ENCODE data around the gene C2orf92. TPM values are rescaled to one million over a fixed set of nuclear protein-coding genes. Genes with fewer than 3 reads are reported as not detected.

The C2orf92 gene
- polyA plus RNA-seq, 3 donors = 7.9 TPM; not detected in 2

GRCh38 chr2:97717613-97717995 lies 48.1 kb downstream of the C2orf92 start:
- Histone ChIP-seq H3K4me2 (replicated peaks; ENCODE audit: extremely low read depth, low read length, poor library complexity, severe bottlenecking) (no peak overlapping the region), H3K27me3 (ENCODE audit: control insufficient read depth in 2 of 2, insufficient read depth in 2 of 2, low read length in 2 of 2) (no peaks in the 10 kb centered on the region), H3K9me3 (replicated peaks in 1 of 2; ENCODE audit: control insufficient read depth in 1 of 2, insufficient read depth in 1 of 2, low read length in 2 of 2) (no peaks in the 10 kb centered on the region), H3K27ac (ENCODE audit: low read depth in 1 of 2, low read length in 2 of 2) (no peak overlapping the region), H3K4me3 (replicated peaks in 1 of 3; ENCODE audit: low read depth in 2 of 3, low read length in 3 of 3) (no peak overlapping the region), H2AFZ (ENCODE audit: insufficient read depth, low read depth, low read length, poor library complexity, severe bottlenecking) (no peak overlapping the region), H3K9ac (ENCODE audit: insufficient read depth, low read length, poor library complexity, severe bottlenecking) (no peak overlapping the region), H3K4me1 (ENCODE audit: control insufficient read depth in 1 of 2, insufficient read depth in 2 of 2, low read length in 2 of 2) (peaks cover 8 to 11% of the 10 kb centered on the region in 2 donors), H3K36me3 (replicated peaks in 1 of 2; ENCODE audit: control insufficient read depth in 1 of 2, insufficient read depth in 2 of 2, low read length in 2 of 2) (no peaks in the 10 kb centered on the region), H3K79me2 (ENCODE audit: insufficient read depth, low read length) (no peaks in the 10 kb centered on the region), H4K20me1 (ENCODE audit: insufficient read depth, low read length) (no peaks in the 10 kb centered on the region)
- Mint-ChIP-seq H3K27me3 (ENCODE audit: low read depth in 3 of 3) (peaks cover 0 to 7% (median 3%) of the 10 kb centered on the region in 3 donors), H3K4me1 (peaks cover 12% of the 10 kb centered on the region), H3K9me3 (peaks cover 0 to 1% (median 0%) of the 10 kb centered on the region in 7 donors), H3K4me3 (peak overlapping the region in 1 of 2 donors; percentile 54), H3K27ac (peak overlapping the region in 2 of 7 donors; percentile 8 to 32), H3K36me3 (no peaks in the 10 kb centered on the region)
- intact Hi-C loops (cut with micrococcal nuclease) = no loop called here
- no peak for DNase-seq
- no peak for TF ChIP-seq CTCF (IDR thresholded peaks at IDR 0.05)
- WGBS (ENCODE audit: insufficient coverage) = 67% methylated on average over 1 of the region's 3 CpGs

GRCh38 chr2:97718051-97718882 lies 48.8 kb downstream of the C2orf92 start:
- Histone ChIP-seq H3K27me3 (ENCODE audit: control insufficient read depth in 2 of 2, insufficient read depth in 2 of 2, low read length in 2 of 2) (no peaks in the 10 kb centered on the region), H3K9ac (ENCODE audit: insufficient read depth, low read length, poor library complexity, severe bottlenecking) (peak overlapping the region; percentile 21), H3K36me3 (replicated peaks in 1 of 2; ENCODE audit: control insufficient read depth in 1 of 2, insufficient read depth in 2 of 2, low read length in 2 of 2) (no peaks in the 10 kb centered on the region), H3K4me1 (ENCODE audit: control insufficient read depth in 1 of 2, insufficient read depth in 2 of 2, low read length in 2 of 2) (peaks cover 8 to 11% of the 10 kb centered on the region in 2 donors), H3K4me2 (replicated peaks; ENCODE audit: extremely low read depth, low read length, poor library complexity, severe bottlenecking) (peak overlapping the region; percentile 6), H3K27ac (ENCODE audit: low read depth in 1 of 2, low read length in 2 of 2) (peak overlapping the region in 1 of 2 donors; percentile 19), H3K4me3 (replicated peaks in 1 of 3; ENCODE audit: low read depth in 2 of 3, low read length in 3 of 3) (no peak overlapping the region), H4K20me1 (ENCODE audit: insufficient read depth, low read length) (no peaks in the 10 kb centered on the region), H3K79me2 (ENCODE audit: insufficient read depth, low read length) (no peaks in the 10 kb centered on the region), H3K9me3 (replicated peaks in 1 of 2; ENCODE audit: control insufficient read depth in 1 of 2, insufficient read depth in 1 of 2, low read length in 2 of 2) (no peaks in the 10 kb centered on the region), H2AFZ (ENCODE audit: insufficient read depth, low read depth, low read length, poor library complexity, severe bottlenecking) (peak overlapping the region; percentile 68)
- Mint-ChIP-seq H3K4me1 (peaks cover 12% of the 10 kb centered on the region), H3K27ac (peak overlapping the region in 1 of 7 donors; percentile 32), H3K4me3 (peak overlapping the region in 1 of 2 donors; percentile 54), H3K36me3 (no peaks in the 10 kb centered on the region), H3K27me3 (ENCODE audit: low read depth in 3 of 3) (peaks cover 0 to 7% (median 3%) of the 10 kb centered on the region in 3 donors), H3K9me3 (peaks cover 0 to 1% (median 0%) of the 10 kb centered on the region in 7 donors)
- no peak for DNase-seq
- intact Hi-C loops (cut with micrococcal nuclease) = no loop called here
- TF ChIP-seq CTCF (IDR thresholded peaks at IDR 0.05) = no peak
- 73% methylated on average over 14 of the region's 21 CpGs for WGBS (ENCODE audit: insufficient coverage)
